HG03196 (cell line): ENCODE measurements around the gene ELAVL4.

Source experiments
- ATAC-seq: cut with Tn5 transposase; IDR thresholded peaks from one replicate; pipeline ENCODE4 v1.9.1; 2021; ENCODE audit not compliant: unreplicated experiment

The ELAVL4 gene

GRCh38 chr1:50246869-50247268, 138.1 kb downstream of the ELAVL4 start:
- no peak for ATAC-seq

GRCh38 chr1:50251702-50252101, 143.0 kb downstream of the ELAVL4 start:
- peak; percentile 81 for ATAC-seq

- ATAC-seq = no peak
These were observed 143.5 kb downstream of the ELAVL4 start for GRCh38 chr1:50252196-50252595.
